WTC11 (cell line): ENCODE data around the gene CFAP221. TPM values are rescaled to one million over a fixed set of nuclear protein-coding genes. Genes with fewer than 3 reads are reported as not detected.

ENCODE experiments used
- ATAC-seq: fragments of 200-7000 bp; cut with Tn5 transposase; 2 replicates; pipeline ENCODE4 v1.10.0; 2021; ENCODE audit warnings: mild to moderate bottlenecking, moderate library complexity
- CTCF ChIA-PET: fragments of 300-600 bp; sonication (Branson Sonifier 250); formaldehyde crosslinking; loops from one replicate; lab custom pipeline; 2021; ENCODE audit warnings: antibody characterized with exemption; lab: Charles Lee
- POLR2A ChIA-PET: fragments of 350-600 bp; sonication (Branson Sonifier 250); formaldehyde crosslinking; loops from one replicate; lab custom pipeline; 2021; ENCODE audit warnings: antibody characterized with exemption; lab: Charles Lee
- DNase-seq: peaks from one replicate; pipeline ENCODE4 v3.0.0; 2021; ENCODE audit warnings: low spot score
- H3K27ac Mint-ChIP-seq: 2 replicates; pipeline ENCODE4 v1.8.0; 2021; ENCODE audit warnings: mixed read lengths
- H3K27me3 Mint-ChIP-seq: 2 replicates; pipeline ENCODE4 v1.8.0; 2021; ENCODE audit warnings: low read depth, mild to moderate bottlenecking, moderate library complexity, mixed read lengths
- H3K36me3 Mint-ChIP-seq: 2 replicates; pipeline ENCODE4 v1.8.0; 2021; ENCODE audit warnings: mixed read lengths
- H3K4me1 Mint-ChIP-seq: 2 replicates; pipeline ENCODE4 v1.8.0; 2022; ENCODE audit warnings: mixed read lengths
- H3K4me3 Mint-ChIP-seq: 2 replicates; pipeline ENCODE4 v1.8.0; 2021; ENCODE audit warnings: mild to moderate bottlenecking, moderate library complexity, mixed read lengths
- H3K9me3 Mint-ChIP-seq: 2 replicates; pipeline ENCODE4 v1.8.0; 2021; ENCODE audit warnings: mixed read lengths
- CTCF ChIP-seq: fragments of 200-600 bp; IDR thresholded peaks from 2 replicates; pipeline ENCODE4 v1.8.0; 2022; ENCODE audit warnings: antibody characterized with exemption
- ERG ChIP-seq: fragments of 250-450 bp; sonication (Bioruptor Pico); IDR thresholded peaks from 2 replicates; pipeline ENCODE4 v1.8.0; 2021; ENCODE audit warnings: mild to moderate bottlenecking
- ETV6 ChIP-seq: sonication (generic); formaldehyde crosslinking; IDR thresholded peaks from 2 replicates; pipeline ENCODE4 v1.8.1; 2022; ENCODE audit warnings: mild to moderate bottlenecking, missing genetic modification reagents
- FOXJ3 ChIP-seq: sonication (generic); formaldehyde crosslinking; IDR thresholded peaks from 2 replicates; pipeline ENCODE4 v1.9.0; 2021; ENCODE audit warnings: missing genetic modification reagents, mild to moderate bottlenecking, borderline replicate concordance
- GABPB1 ChIP-seq: sonication (generic); formaldehyde crosslinking; IDR thresholded peaks from 2 replicates; pipeline ENCODE4 v1.8.1; 2023; ENCODE audit warnings: mild to moderate bottlenecking, missing genetic modification reagents
- IRF2 ChIP-seq: sonication (generic); formaldehyde crosslinking; IDR thresholded peaks from 2 replicates; pipeline ENCODE4 v1.8.0; 2022; ENCODE audit warnings: low read depth, missing genetic modification reagents, borderline replicate concordance
- MAX ChIP-seq: sonication (generic); formaldehyde crosslinking; IDR thresholded peaks from 2 replicates; pipeline ENCODE4 v1.8.0; 2022; ENCODE audit warnings: mild to moderate bottlenecking, missing genetic modification reagents
- MLX ChIP-seq: sonication (generic); formaldehyde crosslinking; IDR thresholded peaks from 2 replicates; pipeline ENCODE4 v1.8.1; 2023; ENCODE audit warnings: mild to moderate bottlenecking, missing genetic modification reagents, moderate library complexity
- MYBL2 ChIP-seq: sonication (generic); formaldehyde crosslinking; IDR thresholded peaks from 2 replicates; pipeline ENCODE4 v1.8.1; 2023; ENCODE audit warnings: mild to moderate bottlenecking, moderate library complexity, missing genetic modification reagents
- TCF7 ChIP-seq: sonication (generic); formaldehyde crosslinking; IDR thresholded peaks from 2 replicates; pipeline ENCODE4 v1.8.0; 2022; ENCODE audit warnings: mild to moderate bottlenecking, low read depth, missing genetic modification reagents, moderate library complexity
- TEAD1 ChIP-seq: sonication (generic); formaldehyde crosslinking; IDR thresholded peaks from 2 replicates; pipeline ENCODE4 v1.8.0; 2022; ENCODE audit warnings: mild to moderate bottlenecking, missing genetic modification reagents
- USF1 ChIP-seq: sonication (generic); formaldehyde crosslinking; IDR thresholded peaks from 2 replicates; pipeline ENCODE4 v1.8.0; 2022; ENCODE audit warnings: mild to moderate bottlenecking, missing genetic modification reagents
- ZBTB43 ChIP-seq: sonication (generic); formaldehyde crosslinking; IDR thresholded peaks from 2 replicates; pipeline ENCODE4 v1.8.1; 2023; ENCODE audit warnings: mild to moderate bottlenecking, missing genetic modification reagents
- ZNF138 ChIP-seq: sonication (generic); formaldehyde crosslinking; conservative IDR thresholded peaks from 2 replicates; pipeline ENCODE4 v1.8.1; 2022; ENCODE audit warnings: mild to moderate bottlenecking, moderate library complexity, missing genetic modification reagents
- ZNF317 ChIP-seq: sonication (generic); formaldehyde crosslinking; IDR thresholded peaks from 2 replicates; pipeline ENCODE4 v1.8.1; 2023; ENCODE audit warnings: low read depth, mild to moderate bottlenecking, moderate library complexity, missing genetic modification reagents, borderline replicate concordance
- ZNF423 ChIP-seq: fragments of 250-450 bp; sonication (Bioruptor Pico); IDR thresholded peaks from 2 replicates; pipeline ENCODE4 v2.1.2; 2022; ENCODE audit warnings: mild to moderate bottlenecking, moderate library complexity
- ZNF532 ChIP-seq: fragments of 250-450 bp; sonication (Bioruptor Pico); IDR thresholded peaks from 2 replicates; pipeline ENCODE4 v1.9.0; 2021; ENCODE audit warnings: mild to moderate bottlenecking, borderline replicate concordance
- total RNA-seq: library from RNA; stranded (reverse); gene quantifications from 3 replicates; pipeline ENCODE4 v1.2.3, GENCODE V29; 2021

CFAP221 gene
- total RNA-seq, 1 experiment from 2014 or later, result 0.35 TPM

- CTCF ChIA-PET, result interaction anchor here (0.6 to 2.2 kb wide), 56 partner anchors 8 to 918 kb away, joined by 3 to 32 read pairs (median 4); partner anchors contain the start of genes EPB41L5, PTPN4 and TMEM177
- H3K36me3 Mint-ChIP-seq, result peaks cover 9% of the 10 kb centered on the region
- H3K27ac Mint-ChIP-seq, result peak overlapping the region; percentile 98
Measured at GRCh38 chr2:119702203-119702917, 158.1 kb downstream of the CFAP221 start.

GRCh38 chr2:119702918-119703401 is 158.7 kb downstream of the CFAP221 start:
- ChIA-PET POLR2A (interaction anchor here (0.7 to 1.6 kb wide), 2 partner anchors 36 to 57 kb away, joined by 3 read pairs; partner anchors contain the start of gene PTPN4), CTCF (interaction anchor here (0.5 to 1.8 kb wide), 68 partner anchors 9 to 936 kb away, joined by 3 to 32 read pairs (median 4); partner anchors contain the start of genes EPB41L5, PTPN4 and TMEM177)
- peaks cover 8% of the 10 kb centered on the region for H3K9me3 Mint-ChIP-seq
- H3K36me3 Mint-ChIP-seq, result peaks cover 9% of the 10 kb centered on the region
- DNase-seq (peak; percentile 85), ATAC-seq (peak; percentile 62)
- no peak overlapping the region for H3K4me3 Mint-ChIP-seq
- peaks cover 52% of the 10 kb centered on the region for H3K4me1 Mint-ChIP-seq
- H3K27me3 Mint-ChIP-seq, result no peaks in the 10 kb centered on the region
- no peak overlapping the region for H3K27ac Mint-ChIP-seq
- TF ChIP-seq TCF7 (CRISPR knock-in tag) (no peak), USF1 (no peak), MAX (CRISPR knock-in tag) (peak; percentile 31; the same call in 1 of the 2 replicates), ZNF423 (CRISPR knock-in tag) (peak; percentile 41; the same call in 1 of the 2 replicates), ZBTB43 (CRISPR knock-in tag) (no peak), ZNF317 (CRISPR knock-in tag) (no peak), CTCF (peak; percentile 95), GABPB1 (CRISPR knock-in tag) (peak; percentile 49; the same call in 1 of the 2 replicates), MYBL2 (CRISPR knock-in tag) (no peak), ETV6 (CRISPR knock-in tag) (0 out of 2 replicates have a peak, but pooled peaks have one; percentile 31)

More at GRCh38 chr2:119702203-119702917, 158.1 kb downstream of the CFAP221 start:
- ATAC-seq, result no peak
- no peak for DNase-seq
- H3K9me3 Mint-ChIP-seq, result peaks cover 8% of the 10 kb centered on the region
- peaks cover 58% of the 10 kb centered on the region for H3K4me1 Mint-ChIP-seq
- no peak overlapping the region; the same call in 1 of the 2 replicates for H3K4me3 Mint-ChIP-seq
- POLR2A ChIA-PET, result interaction anchor here (1.6 kb wide), 1 partner anchor 36 kb away, joined by 3 read pairs; no protein-coding TSS in a partner anchor
- H3K27me3 Mint-ChIP-seq, result no peaks in the 10 kb centered on the region
- TF ChIP-seq FOXJ3 (CRISPR knock-in tag) (no peak), ZNF138 (CRISPR knock-in tag) (no peak), IRF2 (CRISPR knock-in tag) (no peak), ZNF532 (CRISPR knock-in tag) (no peak), ETV6 (CRISPR knock-in tag) (no peak), TEAD1 (no peak), ERG (CRISPR knock-in tag) (no peak), MLX (CRISPR knock-in tag) (no peak)
